SK-N-SH (cell line): ENCODE data around the gene ATL1. TPM values are rescaled to one million over a fixed set of nuclear protein-coding genes. Genes with fewer than 3 reads are reported as not detected.

ENCODE experiments used
- CTCF ChIA-PET: fragments of 300-600, 350-600 bp; formaldehyde crosslinking; extraction: SDS; loops from one replicate; lab custom pipeline; 2021; lab: Yijun Ruan, JAX
- POLR2A ChIA-PET: fragments of 350-600 bp; sonication (Branson Sonifier 250); formaldehyde crosslinking; extraction: SDS; loops from one replicate; lab custom pipeline; 2020; ENCODE audit warnings: antibody characterized with exemption, inconsistent platforms; lab: Yijun Ruan, JAX
- DNase-seq: peaks from one replicate; pipeline ENCODE4 v3.0.0; 2012
- H2AFZ ChIP-seq: fragments of 200-600 bp; sonication (generic); 2 replicates; pipeline ENCODE4 v1.8.1; 2016; ENCODE audit warnings: antibody characterized with exemption, mild to moderate bottlenecking, low read depth
- H3F3A ChIP-seq: fragments of 200-600 bp; sonication (generic); replicated peaks from 2 replicates; pipeline ENCODE3; 2016; ENCODE audit warnings: antibody characterized with exemption, mild to moderate bottlenecking; ENCODE audit not compliant: insufficient read depth
- H3K27ac ChIP-seq, 2 experiments: fragments of 200-500 bp in 1 of 2; fragments of 200-600 bp in 1 of 2; sonication (Bioruptor generic) in 1 of 2; sonication (generic), shearing (Covaris generic) in 1 of 2; 2 replicates each; pipeline versions ENCODE4 v1.5.1 to v1.6.1; 2014 to 2016; ENCODE audit warnings: low read depth in 2 of 2, inconsistent platforms in 1 of 2, low read length in 1 of 2, mild to moderate bottlenecking in 1 of 2, mixed read lengths in 1 of 2
- H3K27me3 ChIP-seq: fragments of 200-600 bp; sonication (generic), shearing (Covaris generic); 2 replicates; pipeline ENCODE4 v1.6.1; 2016; ENCODE audit warnings: mixed run types; ENCODE audit not compliant: insufficient read depth
- H3K36me3 ChIP-seq, 2 experiments: fragments of 200-500 bp in 1 of 2; fragments of 200-600 bp in 1 of 2; sonication (Bioruptor generic) in 1 of 2; sonication (generic) in 1 of 2; replicated peaks in 1 of 2; 2 replicates each; pipeline versions ENCODE3 to v1.5.1; 2014 to 2016; ENCODE audit warnings: low read length in 1 of 2, mild to moderate bottlenecking in 1 of 2; ENCODE audit not compliant: insufficient read depth in 2 of 2, control insufficient read depth in 1 of 2
- H3K4me1 ChIP-seq, 2 experiments: fragments of 200-500 bp in 1 of 2; fragments of 200-600 bp in 1 of 2; sonication (Bioruptor generic) in 1 of 2; sonication (generic), shearing (Covaris generic) in 1 of 2; 2 replicates each; pipeline versions ENCODE4 v1.5.1 to v1.6.1; 2014 to 2016; ENCODE audit warnings: low read depth in 1 of 2, low read length in 1 of 2, mixed run types in 1 of 2; ENCODE audit not compliant: insufficient read depth in 2 of 2, control insufficient read depth in 1 of 2
- H3K4me2 ChIP-seq: fragments of 200-600 bp; sonication (generic), shearing (Covaris generic); 2 replicates; pipeline ENCODE4 v1.6.1; 2017; ENCODE audit warnings: mixed run types
- H3K4me3 ChIP-seq, 2 experiments: fragments of 200-500 bp in 1 of 2; fragments of 200-600 bp in 1 of 2; sonication (Bioruptor generic) in 1 of 2; sonication (generic), shearing (Covaris generic) in 1 of 2; 2 replicates each; pipeline versions ENCODE4 v1.5.1 to v1.8.1; 2014 to 2016; ENCODE audit warnings: low read depth in 2 of 2, inconsistent platforms in 1 of 2, low read length in 1 of 2, mild to moderate bottlenecking in 1 of 2, mixed read lengths in 1 of 2, moderate library complexity in 1 of 2
- H3K79me2 ChIP-seq: fragments of 200-600 bp; sonication (generic); 2 replicates; pipeline ENCODE4 v1.8.1; 2017; ENCODE audit warnings: mild to moderate bottlenecking; ENCODE audit not compliant: insufficient read depth
- H3K9ac ChIP-seq: fragments of 200-600 bp; sonication (generic); 2 replicates; pipeline ENCODE4 v1.6.1; 2017; ENCODE audit warnings: mixed run types
- H3K9me2 ChIP-seq: fragments of 200-600 bp; sonication (generic); 2 replicates; pipeline ENCODE4 v1.6.1; 2017; ENCODE audit warnings: mixed run types
- H3K9me3 ChIP-seq: fragments of 200-600 bp; sonication (generic); 2 replicates; pipeline ENCODE4 v1.6.1; 2017; ENCODE audit warnings: mixed run types, mild to moderate bottlenecking, moderate library complexity
- H4K20me1 ChIP-seq: fragments of 200-600 bp; sonication (generic); 2 replicates; pipeline ENCODE4 v1.6.1; 2017; ENCODE audit warnings: mild to moderate bottlenecking, mixed run types; ENCODE audit not compliant: insufficient read depth
- FOSL2 ChIP-seq: IDR thresholded peaks from 2 replicates; pipeline ENCODE4 v1.4.0; 2012; ENCODE audit warnings: low read depth, mild to moderate bottlenecking, moderate library complexity, borderline replicate concordance
- FOXJ3 ChIP-seq: sonication (generic); formaldehyde crosslinking; IDR thresholded peaks from 2 replicates; pipeline ENCODE4 v1.5.1; 2020; ENCODE audit warnings: mild to moderate bottlenecking, missing genetic modification reagents
- FOXM1 ChIP-seq: IDR thresholded peaks from 2 replicates; pipeline ENCODE4 v1.4.0; 2012; ENCODE audit warnings: low read depth, mild to moderate bottlenecking
- GABPA ChIP-seq: IDR thresholded peaks from 2 replicates; pipeline ENCODE4 v1.4.0; 2012; ENCODE audit warnings: low read depth, mild to moderate bottlenecking
- GATA2 ChIP-seq: sonication (generic); formaldehyde crosslinking; IDR thresholded peaks from 2 replicates; pipeline ENCODE4 v1.5.0; 2020; ENCODE audit warnings: mild to moderate bottlenecking, missing genetic modification reagents
- JUND ChIP-seq: IDR thresholded peaks from 2 replicates; pipeline ENCODE4 v1.4.0; 2012
- MEF2A ChIP-seq: IDR thresholded peaks from 2 replicates; pipeline ENCODE4 v1.4.0; 2012; ENCODE audit warnings: low read depth, borderline replicate concordance
- MXI1 ChIP-seq: IDR thresholded peaks from 2 replicates; pipeline ENCODE4 v1.6.1; 2012; ENCODE audit warnings: mild to moderate bottlenecking, low read depth, low read length, improper control_type of control experiment
- POLR2AphosphoS5 ChIP-seq: IDR thresholded peaks from 2 replicates; pipeline ENCODE4 v1.6.1; 2012; ENCODE audit warnings: low read depth, low read length
- RXRA ChIP-seq: IDR thresholded peaks from 2 replicates; pipeline ENCODE4 v1.4.0; 2012; ENCODE audit warnings: low read depth, mild to moderate bottlenecking, borderline replicate concordance
- SIN3A ChIP-seq: IDR thresholded peaks from 2 replicates; pipeline ENCODE4 v1.6.1; 2012; ENCODE audit warnings: low read depth, mild to moderate bottlenecking, low read length, moderate library complexity, borderline replicate concordance
- TAF1 ChIP-seq: IDR thresholded peaks from 2 replicates; pipeline ENCODE4 v1.6.1; 2012; ENCODE audit warnings: low read depth, mild to moderate bottlenecking, low read length, moderate library complexity, borderline replicate concordance
- YY1 ChIP-seq: IDR thresholded peaks from 2 replicates; pipeline ENCODE4 v1.4.0; 2012; ENCODE audit warnings: low read depth, mild to moderate bottlenecking
- WGBS: methylation state at CpG from one replicate; pipeline ENCODE4 v1.1.6; 2017; ENCODE audit warnings: low lambda C conversion rate; 5-methylcytosine and 5-hydroxymethylcytosine counted together
- polyA plus RNA-seq, 3 experiments: library from polyadenylated mRNA; depleted of rRNA; stranded (reverse); fragments of >200 nt; gene quantifications; 2 replicates each; pipeline ENCODE4 v1.2.3, GENCODE V29; 2012
- TF ChIP-seq, protein P1 (sequence below): IDR thresholded peaks from 2 replicates; pipeline ENCODE4 v1.4.0; 2012; ENCODE audit warnings: low read depth
- TF ChIP-seq, protein P2 (sequence below): fragments of 150-350 bp; IDR thresholded peaks from 2 replicates; pipeline ENCODE4 v1.6.1; 2016; ENCODE audit warnings: mild to moderate bottlenecking, low read depth, low read length
- TF ChIP-seq, protein P3 (sequence below): IDR thresholded peaks from 2 replicates; pipeline ENCODE4 v1.4.0; 2012; ENCODE audit warnings: low read depth, borderline replicate concordance
- TF ChIP-seq, protein P4 (sequence below): fragments of 200-600 bp; sonication (generic); IDR thresholded peaks from 2 replicates; pipeline ENCODE4 v1.6.1; 2017; ENCODE audit warnings: antibody characterized with exemption, mild to moderate bottlenecking, moderate library complexity

ATL1 gene
- polyA plus RNA-seq, 1 of the 3 experiments (the other 2 are of a cell fraction) = 7.3 TPM

DNA sequence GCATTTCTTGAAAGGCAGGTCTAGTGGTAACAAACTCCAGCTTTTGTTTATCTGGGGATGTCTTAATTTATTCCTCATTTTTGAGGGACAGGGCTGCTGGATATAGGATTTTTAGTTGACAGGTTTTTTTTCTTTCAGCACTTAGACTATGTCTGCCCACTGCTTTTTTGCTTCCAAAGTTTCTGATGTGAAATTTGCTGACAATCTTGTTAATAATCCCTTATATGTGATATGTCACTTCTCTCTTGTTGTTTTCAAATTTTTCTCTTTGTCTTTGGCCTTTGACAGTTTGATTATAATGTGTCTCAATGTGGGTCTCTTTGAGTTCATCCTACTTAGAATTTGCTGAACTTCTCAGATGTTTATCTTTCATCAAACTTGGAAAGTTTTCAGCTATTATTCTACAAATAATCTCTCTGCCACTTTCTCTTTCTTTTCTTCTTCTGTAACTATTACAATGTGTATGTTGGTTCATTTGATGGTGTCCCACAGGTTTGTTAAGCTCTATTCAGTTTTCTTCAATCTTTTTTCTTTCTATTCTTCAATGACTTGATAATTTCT, 9.8 kb downstream of the ATL1 start (continued):
- TF ChIP-seq RXRA = no peak
- TF ChIP-seq FOSL2 = no peak
- no peak for TF ChIP-seq MXI1
- TF ChIP-seq FOXJ3 = no peak
- TF ChIP-seq, protein P1, sequence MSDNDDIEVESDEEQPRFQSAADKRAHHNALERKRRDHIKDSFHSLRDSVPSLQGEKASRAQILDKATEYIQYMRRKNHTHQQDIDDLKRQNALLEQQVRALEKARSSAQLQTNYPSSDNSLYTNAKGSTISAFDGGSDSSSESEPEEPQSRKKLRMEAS = no peak

DNA sequence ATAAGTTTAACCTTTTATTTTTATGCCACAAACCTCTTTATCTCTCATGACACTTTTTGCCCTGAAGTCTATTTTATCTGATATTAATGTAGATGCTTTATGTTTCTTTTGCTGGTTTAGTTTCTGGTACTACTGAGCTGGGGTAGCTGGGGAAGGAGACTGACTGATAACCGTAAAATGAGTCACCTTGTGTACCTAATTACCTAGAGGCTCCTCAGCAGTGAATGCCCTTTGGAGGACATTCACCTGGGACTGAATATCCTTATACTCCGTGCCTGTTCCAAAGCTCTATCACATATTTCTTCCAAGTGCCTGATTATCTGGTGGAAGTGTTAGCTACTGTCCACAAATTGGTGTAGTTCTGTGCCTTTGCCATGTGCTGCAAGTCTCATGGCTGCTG, 13.9 kb downstream of the ATL1 start:
- H3K4me2 ChIP-seq = no peak overlapping the region
- ChIA-PET CTCF (interaction anchor here (1.0 to 1.5 kb wide), 4 partner anchors 27 to 204 kb away, joined by 3 to 8 read pairs (median 4); no protein-coding TSS in a partner anchor), POLR2A (no interaction called here)
- no peak overlapping the region for H2AFZ ChIP-seq
- no peak for DNase-seq
- no peaks in the 10 kb centered on the region for H3K27me3 ChIP-seq
- H3K4me3 ChIP-seq = no peak overlapping the region
- H3K9me3 ChIP-seq = peaks cover 34% of the 10 kb centered on the region
- no peaks in the 10 kb centered on the region for H4K20me1 ChIP-seq
- no peaks in the 10 kb centered on the region for H3F3A ChIP-seq
- 73% methylated on average over 2 of the region's 2 CpGs for WGBS
- H3K9ac ChIP-seq = no peak overlapping the region
- H3K27ac ChIP-seq = no peak overlapping the region
- H3K79me2 ChIP-seq = peaks cover 3% of the 10 kb centered on the region
- peaks cover 0 to 5% of the 10 kb centered on the region in 2 experiments for H3K36me3 ChIP-seq
- TF ChIP-seq TAF1 (no peak), YY1 (no peak), POLR2AphosphoS5 (no peak), SIN3A (no peak), FOXM1 (no peak), GATA2 (no peak), MEF2A (no peak), FOXJ3 (no peak), GABPA (no peak), RXRA (no peak), JUND (no peak)
- TF ChIP-seq, protein P2, sequence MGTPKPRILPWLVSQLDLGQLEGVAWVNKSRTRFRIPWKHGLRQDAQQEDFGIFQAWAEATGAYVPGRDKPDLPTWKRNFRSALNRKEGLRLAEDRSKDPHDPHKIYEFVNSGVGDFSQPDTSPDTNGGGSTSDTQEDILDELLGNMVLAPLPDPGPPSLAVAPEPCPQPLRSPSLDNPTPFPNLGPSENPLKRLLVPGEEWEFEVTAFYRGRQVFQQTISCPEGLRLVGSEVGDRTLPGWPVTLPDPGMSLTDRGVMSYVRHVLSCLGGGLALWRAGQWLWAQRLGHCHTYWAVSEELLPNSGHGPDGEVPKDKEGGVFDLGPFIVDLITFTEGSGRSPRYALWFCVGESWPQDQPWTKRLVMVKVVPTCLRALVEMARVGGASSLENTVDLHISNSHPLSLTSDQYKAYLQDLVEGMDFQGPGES = no peak
- TF ChIP-seq, protein P3, sequence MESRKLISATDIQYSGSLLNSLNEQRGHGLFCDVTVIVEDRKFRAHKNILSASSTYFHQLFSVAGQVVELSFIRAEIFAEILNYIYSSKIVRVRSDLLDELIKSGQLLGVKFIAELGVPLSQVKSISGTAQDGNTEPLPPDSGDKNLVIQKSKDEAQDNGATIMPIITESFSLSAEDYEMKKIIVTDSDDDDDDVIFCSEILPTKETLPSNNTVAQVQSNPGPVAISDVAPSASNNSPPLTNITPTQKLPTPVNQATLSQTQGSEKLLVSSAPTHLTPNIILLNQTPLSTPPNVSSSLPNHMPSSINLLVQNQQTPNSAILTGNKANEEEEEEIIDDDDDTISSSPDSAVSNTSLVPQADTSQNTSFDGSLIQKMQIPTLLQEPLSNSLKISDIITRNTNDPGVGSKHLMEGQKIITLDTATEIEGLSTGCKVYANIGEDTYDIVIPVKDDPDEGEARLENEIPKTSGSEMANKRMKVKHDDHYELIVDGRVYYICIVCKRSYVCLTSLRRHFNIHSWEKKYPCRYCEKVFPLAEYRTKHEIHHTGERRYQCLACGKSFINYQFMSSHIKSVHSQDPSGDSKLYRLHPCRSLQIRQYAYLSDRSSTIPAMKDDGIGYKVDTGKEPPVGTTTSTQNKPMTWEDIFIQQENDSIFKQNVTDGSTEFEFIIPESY = no peak
- TF ChIP-seq, protein P4, sequence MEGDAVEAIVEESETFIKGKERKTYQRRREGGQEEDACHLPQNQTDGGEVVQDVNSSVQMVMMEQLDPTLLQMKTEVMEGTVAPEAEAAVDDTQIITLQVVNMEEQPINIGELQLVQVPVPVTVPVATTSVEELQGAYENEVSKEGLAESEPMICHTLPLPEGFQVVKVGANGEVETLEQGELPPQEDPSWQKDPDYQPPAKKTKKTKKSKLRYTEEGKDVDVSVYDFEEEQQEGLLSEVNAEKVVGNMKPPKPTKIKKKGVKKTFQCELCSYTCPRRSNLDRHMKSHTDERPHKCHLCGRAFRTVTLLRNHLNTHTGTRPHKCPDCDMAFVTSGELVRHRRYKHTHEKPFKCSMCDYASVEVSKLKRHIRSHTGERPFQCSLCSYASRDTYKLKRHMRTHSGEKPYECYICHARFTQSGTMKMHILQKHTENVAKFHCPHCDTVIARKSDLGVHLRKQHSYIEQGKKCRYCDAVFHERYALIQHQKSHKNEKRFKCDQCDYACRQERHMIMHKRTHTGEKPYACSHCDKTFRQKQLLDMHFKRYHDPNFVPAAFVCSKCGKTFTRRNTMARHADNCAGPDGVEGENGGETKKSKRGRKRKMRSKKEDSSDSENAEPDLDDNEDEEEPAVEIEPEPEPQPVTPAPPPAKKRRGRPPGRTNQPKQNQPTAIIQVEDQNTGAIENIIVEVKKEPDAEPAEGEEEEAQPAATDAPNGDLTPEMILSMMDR = no peak
- no peaks in the 10 kb centered on the region for H3K9me2 ChIP-seq
- peaks cover 0 to 3% of the 10 kb centered on the region in 2 experiments; a peak in 1 of 4 replicates for H3K4me1 ChIP-seq
